Measurements from ENCODE around the gene COX7A1. TPM values are rescaled to one million over a fixed set of nuclear protein-coding genes. Genes with fewer than 3 reads are reported as not detected.
A peak's percentile ranks its signal among the peaks of the same experiment; 100 is the strongest.

COX7A1 gene
- total RNA-seq, 1 donor from 2014 or later, result 3,311 TPM

GRCh38 chr19:36115453-36116343 is 36.5 kb downstream of the COX7A1 start, which contains the start of gene TBCB:
TBCB (plus strand) TSS chr19:36115468; CDS start chr19:36115561, 93 bp downstream.
- DNase-seq (peak; percentile 89), ATAC-seq (ENCODE audit: poor library complexity) (peak; percentile 65)
- intact Hi-C loops (cut with DNase I), result loop anchor here (2.0 kb wide), 1 partner anchor 61 kb away; the partner anchor contains the start of genes THAP8 and WDR62

- DNase-seq, result peak; percentile 99
- intact Hi-C loops (cut with DNase I), result loop anchor here (2.0 to 5.0 kb wide), 2 partner anchors 60 to 118 kb away; partner anchors contain the start of genes SDHAF1, THAP8 and WDR62
These were observed 37.4 kb downstream of the COX7A1 start, which contains the start of gene POLR2I for GRCh38 chr19:36114721-36115452. POLR2I (minus strand) TSS chr19:36114875; CDS start chr19:36114856, 19 bp downstream.

GRCh38 chr19:36113894-36114720 is 38.1 kb downstream of the COX7A1 start:
- DNase-seq (no peak), ATAC-seq (ENCODE audit: poor library complexity) (no peak)
- intact Hi-C loops (cut with DNase I), result loop anchor here (2.0 to 5.0 kb wide), 2 partner anchors 59 to 117 kb away; partner anchors contain the start of genes SDHAF1, THAP8 and WDR62

More at GRCh38 chr19:36114721-36115452, 37.4 kb downstream of the COX7A1 start, which contains the start of gene POLR2I:
- ATAC-seq (ENCODE audit: poor library complexity), result peak; percentile 92

GRCh38 chr19:36113425-36113824 is 38.8 kb downstream of the COX7A1 start:
- intact Hi-C loops (cut with DNase I), result loop anchor here (5.0 kb wide), 1 partner anchor 116 kb away; the partner anchor contains the start of gene SDHAF1
- ATAC-seq (ENCODE audit: poor library complexity) (no peak), DNase-seq (no peak)

- no peak for ATAC-seq (ENCODE audit: poor library complexity)
- no peak for DNase-seq
- intact Hi-C loops (cut with DNase I), result loop anchor here (5.0 kb wide), 1 partner anchor 115 kb away; the partner anchor contains the start of gene SDHAF1
These were observed 39.6 kb downstream of the COX7A1 start for GRCh38 chr19:36112678-36113077.

- intact Hi-C loops (cut with DNase I), result loop anchor here (5.0 kb wide), 1 partner anchor 114 kb away; the partner anchor contains the start of gene SDHAF1
- no peak for DNase-seq
These were observed 41.1 kb downstream of the COX7A1 start for GRCh38 chr19:36111200-36111539.

GRCh38 chr19:36110487-36111199 is 41.6 kb downstream of the COX7A1 start, which contains the start of gene OVOL3:
OVOL3 (plus strand) TSS chr19:36111143; CDS start chr19:36111203, 60 bp downstream.
- no peak for ATAC-seq (ENCODE audit: poor library complexity)
- intact Hi-C loops (cut with DNase I), result loop anchor here (5.0 kb wide), 1 partner anchor 113 kb away; the partner anchor contains the start of gene SDHAF1
- DNase-seq, result no peak

More at GRCh38 chr19:36111200-36111539, 41.1 kb downstream of the COX7A1 start:
- no peak for ATAC-seq (ENCODE audit: poor library complexity)

GRCh38 chr19:36108684-36109083 is 43.6 kb downstream of the COX7A1 start:
- ATAC-seq (ENCODE audit: poor library complexity), result no peak
- DNase-seq, result no peak
- intact Hi-C loops (cut with DNase I), result no loop called here

- ATAC-seq (ENCODE audit: poor library complexity) (no peak), DNase-seq (no peak)
- intact Hi-C loops (cut with DNase I), result no loop called here
These were observed 45.3 kb downstream of the COX7A1 start for GRCh38 chr19:36106991-36107390.

GRCh38 chr19:36106441-36106840 is 45.8 kb downstream of the COX7A1 start:
- intact Hi-C loops (cut with DNase I), result no loop called here
- no peak for DNase-seq
- peak; percentile 64 for ATAC-seq (ENCODE audit: poor library complexity)

- intact Hi-C loops (cut with DNase I), result no loop called here
- no peak for ATAC-seq (ENCODE audit: poor library complexity)
- no peak for DNase-seq
These were observed 48.2 kb downstream of the COX7A1 start for GRCh38 chr19:36103842-36104552.

GRCh38 chr19:36103040-36103626 is 49.1 kb downstream of the COX7A1 start:
- DNase-seq, result no peak
- ATAC-seq (ENCODE audit: poor library complexity), result no peak
- intact Hi-C loops (cut with DNase I), result no loop called here

GRCh38 chr19:36101550-36102327 is 50.5 kb downstream of the COX7A1 start:
- intact Hi-C loops (cut with DNase I), result no loop called here
- DNase-seq (no peak), ATAC-seq (ENCODE audit: poor library complexity) (no peak)

Data from Right ventricle myocardium superior (tissue), 1 donor.